Measurements from ENCODE around the gene CDC16.

- TF ChIP-seq CTCF (IDR thresholded peaks at IDR 0.05) (no peak), EP300 (IDR thresholded peaks at IDR 0.05) (no peak), POLR2AphosphoS5 (IDR thresholded peaks at IDR 0.05) (no peak)
Measured at GRCh38 chr13:114219392-114219791, 15.3 kb upstream of the CDC16 start.

Data from sigmoid colon (tissue), 4 donors.